Measurements from ENCODE around the gene ARL11.

GRCh38 chr13:49629947-49630346, 1.6 kb downstream of the ARL11 start:
- no peak for TF ChIP-seq EZH2 (optimal IDR thresholded peaks at IDR 0.05; ENCODE audit: low read depth, low read length)
- TF ChIP-seq, protein P1, sequence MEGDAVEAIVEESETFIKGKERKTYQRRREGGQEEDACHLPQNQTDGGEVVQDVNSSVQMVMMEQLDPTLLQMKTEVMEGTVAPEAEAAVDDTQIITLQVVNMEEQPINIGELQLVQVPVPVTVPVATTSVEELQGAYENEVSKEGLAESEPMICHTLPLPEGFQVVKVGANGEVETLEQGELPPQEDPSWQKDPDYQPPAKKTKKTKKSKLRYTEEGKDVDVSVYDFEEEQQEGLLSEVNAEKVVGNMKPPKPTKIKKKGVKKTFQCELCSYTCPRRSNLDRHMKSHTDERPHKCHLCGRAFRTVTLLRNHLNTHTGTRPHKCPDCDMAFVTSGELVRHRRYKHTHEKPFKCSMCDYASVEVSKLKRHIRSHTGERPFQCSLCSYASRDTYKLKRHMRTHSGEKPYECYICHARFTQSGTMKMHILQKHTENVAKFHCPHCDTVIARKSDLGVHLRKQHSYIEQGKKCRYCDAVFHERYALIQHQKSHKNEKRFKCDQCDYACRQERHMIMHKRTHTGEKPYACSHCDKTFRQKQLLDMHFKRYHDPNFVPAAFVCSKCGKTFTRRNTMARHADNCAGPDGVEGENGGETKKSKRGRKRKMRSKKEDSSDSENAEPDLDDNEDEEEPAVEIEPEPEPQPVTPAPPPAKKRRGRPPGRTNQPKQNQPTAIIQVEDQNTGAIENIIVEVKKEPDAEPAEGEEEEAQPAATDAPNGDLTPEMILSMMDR (IDR thresholded peaks at IDR 0.05; ENCODE audit: low read length) = no peak

Data from MM.1S (cell line).